Suprapubic skin (tissue), 4 donors: ENCODE results near the gene DENR. TPM values are rescaled to one million over a fixed set of nuclear protein-coding genes. Genes with fewer than 3 reads are reported as not detected.
"Not testable (repeated sequence)": the region's sequence is repeated elsewhere in the genome, so short reads cannot be mapped to it uniquely, and the experiment has no call there.

Source experiments
- DNase-seq, 2 donors: peaks; one replicate each; pipeline ENCODE4 v3.0.0-alpha.2; 2019; ENCODE audit warnings: low spot score in 2 of 2
- H3K27ac ChIP-seq: fragments of 200-600 bp; sonication (generic); one replicate; pipeline ENCODE4 v1.5.1; 2019
- H3K27me3 ChIP-seq: fragments of 200-600 bp; sonication (generic); one replicate; pipeline ENCODE4 v1.5.1; 2019
- H3K36me3 ChIP-seq: fragments of 200-600 bp; sonication (generic); one replicate; pipeline ENCODE4 v1.5.1; 2019
- H3K4me1 ChIP-seq: fragments of 200-600 bp; sonication (generic); one replicate; pipeline ENCODE4 v1.5.1; 2019
- H3K4me3 ChIP-seq: fragments of 200-600 bp; sonication (generic); one replicate; pipeline ENCODE4 v1.5.1; 2019; ENCODE audit warnings: mild to moderate bottlenecking
- H3K9me3 ChIP-seq: fragments of 200-600 bp; sonication (generic); one replicate; pipeline ENCODE4 v1.5.1; 2019
- EP300 ChIP-seq: sonication (generic); formaldehyde crosslinking; IDR thresholded peaks from one replicate; pipeline ENCODE4 v1.6.1; 2017; ENCODE audit warnings: antibody characterized with exemption
- POLR2A ChIP-seq, 2 donors: fragments of 450-650 bp; IDR thresholded peaks; one replicate each; pipeline ENCODE4 v1.6.1; 2017; ENCODE audit warnings: antibody characterized with exemption in 2 of 2, mild to moderate bottlenecking in 2 of 2, moderate library complexity in 2 of 2
- POLR2AphosphoS5 ChIP-seq, 3 donors: sonication (generic); formaldehyde crosslinking; IDR thresholded peaks; one replicate each; pipeline ENCODE4 v1.6.1; 2017; ENCODE audit warnings: antibody characterized with exemption in 3 of 3
- WGBS: methylation state at CpG from one replicate; pipeline ENCODE4 v1.1.5; 2018; 5-methylcytosine and 5-hydroxymethylcytosine counted together
- total RNA-seq, 4 donors: library from RNA; depleted of rRNA; stranded (reverse); fragments of >200 nt; gene quantifications; one replicate each; pipeline ENCODE4 v1.1.0, GENCODE V29; 2016
- TF ChIP-seq, protein P1 (sequence below), 2 donors: fragments of 200-600 bp in 1 of 2; fragments of 450-650 bp in 1 of 2; sonication (generic) in 1 of 2; IDR thresholded peaks; one replicate each; pipeline ENCODE4 v1.5.1; 2016 to 2019; ENCODE audit warnings: antibody characterized with exemption in 2 of 2, mild to moderate bottlenecking in 1 of 2, moderate library complexity in 1 of 2

The DENR gene
- total RNA-seq, 4 donors from 2014 or later = 18.5 to 37.1 (median 20.5) TPM

DNA sequence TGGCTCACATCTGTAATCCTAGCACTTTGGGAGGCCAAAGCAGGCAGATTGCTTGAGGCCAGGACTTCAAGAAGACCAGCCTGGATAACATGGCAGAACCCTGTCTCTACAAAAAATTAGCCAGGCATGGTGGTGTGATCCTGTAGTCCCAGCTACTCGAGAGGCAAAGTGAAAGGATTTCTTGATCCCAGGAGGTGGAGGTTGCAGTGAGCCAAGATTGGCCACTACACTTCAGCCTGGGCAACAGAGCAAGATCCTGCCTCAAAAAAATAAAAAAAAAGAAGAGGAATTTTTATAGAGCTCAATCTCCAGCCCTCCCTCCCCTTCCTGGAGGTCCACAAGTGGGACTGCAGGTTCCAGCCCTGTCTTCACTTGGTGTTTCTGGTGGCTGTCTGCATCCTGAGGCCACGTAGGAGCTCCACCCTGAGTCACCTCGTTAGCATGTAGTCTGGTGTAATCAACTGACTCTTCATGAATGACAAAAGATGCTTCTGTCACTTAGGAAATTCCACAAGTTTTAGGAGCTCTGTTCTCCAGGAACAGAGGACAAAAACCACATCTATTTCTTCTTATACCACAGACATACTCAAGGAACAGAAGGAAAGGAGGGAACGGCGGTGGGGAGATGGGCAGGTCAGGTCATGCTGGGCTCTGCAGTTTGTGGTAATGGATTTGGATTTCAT is 37.9 kb downstream of the DENR start:
- DNase-seq = no peak
- Histone ChIP-seq H3K27me3 (no peaks in the 10 kb centered on the region), H3K4me3 (no peak overlapping the region), H3K4me1 (no peaks in the 10 kb centered on the region), H3K27ac (no peak overlapping the region), H3K9me3 (no peaks in the 10 kb centered on the region), H3K36me3 (no peaks in the 10 kb centered on the region)
- WGBS = 64% methylated on average over 5 of the region's 5 CpGs
- TF ChIP-seq EP300 = no peak
- TF ChIP-seq, protein P1, sequence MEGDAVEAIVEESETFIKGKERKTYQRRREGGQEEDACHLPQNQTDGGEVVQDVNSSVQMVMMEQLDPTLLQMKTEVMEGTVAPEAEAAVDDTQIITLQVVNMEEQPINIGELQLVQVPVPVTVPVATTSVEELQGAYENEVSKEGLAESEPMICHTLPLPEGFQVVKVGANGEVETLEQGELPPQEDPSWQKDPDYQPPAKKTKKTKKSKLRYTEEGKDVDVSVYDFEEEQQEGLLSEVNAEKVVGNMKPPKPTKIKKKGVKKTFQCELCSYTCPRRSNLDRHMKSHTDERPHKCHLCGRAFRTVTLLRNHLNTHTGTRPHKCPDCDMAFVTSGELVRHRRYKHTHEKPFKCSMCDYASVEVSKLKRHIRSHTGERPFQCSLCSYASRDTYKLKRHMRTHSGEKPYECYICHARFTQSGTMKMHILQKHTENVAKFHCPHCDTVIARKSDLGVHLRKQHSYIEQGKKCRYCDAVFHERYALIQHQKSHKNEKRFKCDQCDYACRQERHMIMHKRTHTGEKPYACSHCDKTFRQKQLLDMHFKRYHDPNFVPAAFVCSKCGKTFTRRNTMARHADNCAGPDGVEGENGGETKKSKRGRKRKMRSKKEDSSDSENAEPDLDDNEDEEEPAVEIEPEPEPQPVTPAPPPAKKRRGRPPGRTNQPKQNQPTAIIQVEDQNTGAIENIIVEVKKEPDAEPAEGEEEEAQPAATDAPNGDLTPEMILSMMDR (IDR thresholded peaks at IDR 0.05) = no peak
- no peak for TF ChIP-seq POLR2A (IDR thresholded peaks at IDR 0.05)
- no peak for TF ChIP-seq POLR2AphosphoS5 (IDR thresholded peaks at IDR 0.05)

DNA sequence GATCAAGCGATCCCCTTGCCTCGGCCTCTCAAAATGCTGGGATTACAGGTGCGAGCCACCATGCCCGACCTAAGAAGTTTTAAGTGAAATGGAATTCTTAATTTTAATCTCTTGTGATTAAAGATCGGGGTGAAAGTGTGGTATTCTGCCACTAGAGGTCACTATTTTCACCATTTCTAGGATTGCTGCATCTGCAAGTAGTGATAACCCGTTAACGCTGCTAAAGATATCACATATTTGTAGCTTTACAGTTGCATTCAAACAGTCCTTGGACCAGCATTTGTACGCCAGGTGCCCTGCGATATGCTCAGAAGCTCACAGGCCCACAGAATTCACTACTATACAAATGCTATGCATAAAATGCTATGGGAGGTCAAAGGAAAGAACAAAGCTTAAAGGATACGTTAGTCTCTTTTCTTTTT is 41.1 kb downstream of the DENR start:
- Histone ChIP-seq H3K4me3 (no peak overlapping the region), H3K4me1 (no peaks in the 10 kb centered on the region), H3K36me3 (no peaks in the 10 kb centered on the region), H3K9me3 (no peaks in the 10 kb centered on the region), H3K27ac (no peak overlapping the region), H3K27me3 (no peaks in the 10 kb centered on the region)
- WGBS = 11% methylated on average over 10 of the region's 10 CpGs
- TF ChIP-seq EP300 = no peak
- TF ChIP-seq, protein P1 (IDR thresholded peaks at IDR 0.05) = peak; percentile 58 to 63
- DNase-seq = no peak

DNA sequence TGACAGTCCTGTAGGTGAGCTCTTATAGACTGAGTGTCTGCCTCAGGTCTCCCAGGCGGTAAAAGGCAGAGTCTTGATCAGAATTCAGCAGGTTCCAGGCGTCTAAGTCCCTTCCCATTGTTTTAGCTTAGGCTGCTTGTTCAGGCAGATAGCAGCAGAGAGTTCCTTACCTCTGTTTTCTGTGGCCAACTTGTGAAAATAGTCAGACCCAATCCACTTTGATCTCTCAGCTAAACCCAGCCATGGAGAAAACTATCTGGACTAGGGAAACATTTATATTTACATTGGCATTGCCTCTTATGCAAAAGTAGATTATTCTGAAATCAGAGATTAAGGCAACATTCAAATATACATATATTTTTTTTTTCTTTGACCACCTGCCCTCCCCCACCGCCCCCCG is 43.2 kb downstream of the DENR start:
- DNase-seq = no peak
- H3K4me1 ChIP-seq = no peaks in the 10 kb centered on the region
- H3K36me3 ChIP-seq = no peaks in the 10 kb centered on the region
- no peaks in the 10 kb centered on the region for H3K9me3 ChIP-seq
- H3K27me3 ChIP-seq = no peaks in the 10 kb centered on the region
- TF ChIP-seq EP300 = no peak
- no peak for TF ChIP-seq POLR2AphosphoS5 (IDR thresholded peaks at IDR 0.05)
- H3K27ac ChIP-seq = no peak overlapping the region
- H3K4me3 ChIP-seq = no peak overlapping the region
- 83% methylated on average over 4 of the region's 4 CpGs for WGBS

DNA sequence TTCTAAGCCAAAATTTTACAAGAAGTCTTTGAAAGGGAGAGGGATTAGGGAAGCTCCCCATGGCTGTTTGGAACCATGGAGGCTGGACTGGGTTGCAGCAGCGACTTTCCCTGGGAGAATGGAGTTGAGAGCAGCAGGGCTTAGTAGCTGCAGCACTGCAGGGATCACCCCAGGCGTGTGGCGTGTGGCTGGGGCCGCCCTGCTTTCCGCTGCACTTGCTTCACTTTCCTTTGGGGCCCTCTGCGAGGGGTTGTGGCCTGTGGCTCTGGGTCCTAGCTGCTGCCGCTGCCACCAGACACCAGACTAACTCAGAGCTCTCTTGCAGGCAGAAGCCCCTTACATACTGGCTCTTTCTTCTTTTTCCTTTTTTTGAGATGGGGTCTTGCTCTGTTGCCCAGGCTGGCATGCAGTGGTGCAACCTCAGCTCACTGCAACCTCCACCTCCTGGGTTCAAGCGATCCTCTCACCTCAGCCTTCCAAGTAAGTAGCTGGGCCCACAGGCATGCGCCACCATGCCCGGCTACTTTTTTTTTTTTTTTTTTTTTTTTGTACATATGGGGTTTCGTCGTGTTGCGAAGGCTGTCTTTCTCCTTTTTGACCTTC is 47.1 kb downstream of the DENR start:
- TF ChIP-seq POLR2A (IDR thresholded peaks at IDR 0.05) = no peak
- TF ChIP-seq POLR2AphosphoS5 (IDR thresholded peaks at IDR 0.05) = no peak
- TF ChIP-seq EP300 = no peak
- TF ChIP-seq, protein P1 (IDR thresholded peaks at IDR 0.05) = no peak
- WGBS = 77% methylated on average over 13 of the region's 13 CpGs
- Histone ChIP-seq H3K9me3 (no peaks in the 10 kb centered on the region), H3K27ac (no peak overlapping the region), H3K27me3 (no peaks in the 10 kb centered on the region), H3K36me3 (no peaks in the 10 kb centered on the region), H3K4me1 (peaks cover 3% of the 10 kb centered on the region), H3K4me3 (no peak overlapping the region)
- no peak for DNase-seq

DNA sequence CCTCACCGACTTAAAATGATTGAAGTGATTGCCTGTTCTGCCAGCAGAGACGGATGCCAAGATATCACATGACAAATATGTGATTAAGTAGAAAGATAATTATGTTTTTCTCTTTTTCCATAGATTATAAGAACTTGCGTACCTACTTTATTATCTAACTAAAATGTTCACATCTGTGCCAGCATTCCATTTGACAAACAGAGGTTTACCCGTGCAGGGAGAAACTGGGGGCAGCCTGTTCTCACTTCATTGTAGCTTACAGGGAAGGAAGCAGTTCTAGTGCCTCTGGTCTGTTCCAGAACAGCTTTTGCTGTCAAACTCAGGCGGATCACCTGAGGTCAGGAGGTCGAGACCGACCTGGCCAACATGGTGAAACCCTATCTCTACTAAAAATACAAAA is 51.3 kb downstream of the DENR start:
- no peaks in the 10 kb centered on the region for H3K9me3 ChIP-seq
- H3K4me3 ChIP-seq = no peak overlapping the region
- WGBS = 63% methylated on average over 7 of the region's 7 CpGs
- H3K4me1 ChIP-seq = peaks cover 3% of the 10 kb centered on the region
- H3K27me3 ChIP-seq = no peaks in the 10 kb centered on the region
- H3K36me3 ChIP-seq = no peaks in the 10 kb centered on the region
- no peak for DNase-seq
- TF ChIP-seq POLR2A (IDR thresholded peaks at IDR 0.05) (no peak), EP300 (no peak), POLR2AphosphoS5 (IDR thresholded peaks at IDR 0.05) (no peak)
- TF ChIP-seq, protein P1 (IDR thresholded peaks at IDR 0.05) = no peak
- no peak overlapping the region for H3K27ac ChIP-seq

DNA sequence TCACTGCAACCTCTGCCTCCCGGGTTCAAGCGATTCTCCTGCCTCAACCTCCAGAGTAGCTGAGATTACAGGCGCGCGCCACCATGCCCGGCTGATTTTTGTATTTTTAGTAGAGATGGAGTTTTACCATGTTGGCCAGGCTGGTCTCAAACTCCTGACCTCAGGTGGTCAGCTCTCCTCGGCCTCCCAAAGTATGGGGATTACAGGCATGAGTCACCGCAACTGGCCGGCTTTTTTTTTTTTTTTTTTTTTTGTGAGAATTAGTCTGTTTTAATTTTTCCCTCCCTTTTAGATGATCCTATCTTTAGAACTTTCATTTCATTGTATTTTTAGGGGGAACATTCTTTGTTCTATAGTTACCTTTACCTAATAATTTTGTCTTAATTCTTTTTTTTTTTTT is 52.3 kb downstream of the DENR start:
- not testable (repeated sequence) for H3K4me3 ChIP-seq, H3K9me3 ChIP-seq, H3K4me1 ChIP-seq, H3K27me3 ChIP-seq, H3K36me3 ChIP-seq, DNase-seq, H3K27ac ChIP-seq
- WGBS = 92% methylated on average over 9 of the region's 9 CpGs
